ENCODE results near the gene IFNA10. TPM values are rescaled to one million over a fixed set of nuclear protein-coding genes. Genes with fewer than 3 reads are reported as not detected.
"Not testable (repeated sequence)": the region's sequence is repeated elsewhere in the genome, so short reads cannot be mapped to it uniquely, and the experiment has no call there.

IFNA10 gene
- total and polyA plus RNA-seq, 2 of the 8 experiments (the other 6 are each of a cell fraction or from before 2014, with no cell fraction given): not detected

DNA sequence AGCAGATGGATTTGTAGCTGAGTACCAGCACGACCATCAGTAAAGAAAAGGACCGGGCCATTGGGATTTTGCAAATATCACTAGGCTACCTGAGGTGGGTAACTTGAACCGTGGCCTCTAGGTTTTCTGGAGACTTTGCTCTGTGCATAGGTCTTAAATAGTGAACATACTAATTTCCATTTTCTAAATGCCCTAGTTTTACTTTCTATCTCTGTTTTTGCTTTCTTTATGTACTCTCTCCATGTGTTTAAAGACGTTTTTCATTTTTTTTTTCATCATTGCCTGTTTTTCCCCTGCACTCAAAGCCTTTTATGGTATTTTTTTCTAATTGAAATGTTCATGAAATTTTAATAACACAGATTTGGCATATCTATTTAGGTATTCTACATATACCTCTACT, 4.8 kb downstream of the IFNA10 start, which contains the start of gene IFNA7:
Gene IFNA7, minus strand, starts transcription at position 101 of the 400 bp plus-strand sequence. Its CDS starts 40 bp downstream, at position 61.
- DNase-seq (ENCODE audit: low read depth in 1 of 2, low spot score in 2 of 2); FAIRE-seq; H3K27me3 ChIP-seq (replicated peaks in 1 of 4; ENCODE audit: control insufficient read depth in 3 of 4, extremely low read depth in 1 of 4, insufficient read depth in 3 of 4, low read length in 3 of 4); H3K14ac ChIP-seq (ENCODE audit: insufficient read length); H3K23me2 ChIP-seq (ENCODE audit: low read depth, low read length); H4K91ac ChIP-seq (replicated peaks; ENCODE audit: insufficient read length, low read length); H4K5ac ChIP-seq (ENCODE audit: insufficient read length, low read depth, low read length); H2BK20ac ChIP-seq (ENCODE audit: low read length); H3K4me1 ChIP-seq (replicated peaks in 1 of 4; ENCODE audit: control insufficient read depth in 3 of 4, insufficient read depth in 4 of 4, low read length in 3 of 4); H3K56ac ChIP-seq (replicated peaks; ENCODE audit: insufficient read length, low read depth, low read length); H3K4ac ChIP-seq (replicated peaks; ENCODE audit: insufficient read length, low read depth, low read length); H3K23ac ChIP-seq (ENCODE audit: insufficient read length); H4K20me1 ChIP-seq (replicated peaks in 1 of 2; ENCODE audit: control insufficient read depth in 1 of 2, insufficient read depth in 2 of 2, low read length in 2 of 2); H3K9me3 ChIP-seq (ENCODE audit: insufficient read depth in 2 of 2, low read depth in 1 of 2, low read length in 1 of 2); H2BK12ac ChIP-seq (ENCODE audit: low read depth, low read length); H2AFZ ChIP-seq (ENCODE audit: low read length); H3K4me3 ChIP-seq (ENCODE audit: extremely low read depth in 1 of 4, insufficient read depth in 2 of 4, low read depth in 3 of 4, low read length in 4 of 4); H2AK5ac ChIP-seq (ENCODE audit: low read depth, low read length); H2BK15ac ChIP-seq (ENCODE audit: low read length); POLR2A ChIA-PET (ENCODE audit: partially characterized antibody); H3K36me3 ChIP-seq (ENCODE audit: control insufficient read depth in 2 of 4, insufficient read depth in 4 of 4, low read length in 3 of 4); H4K8ac ChIP-seq (ENCODE audit: extremely low read depth, insufficient read depth, low read length); H3K9ac ChIP-seq (replicated peaks in 1 of 4; ENCODE audit: extremely low read depth in 1 of 4, low read depth in 3 of 4, low read length in 3 of 4); H3K79me2 ChIP-seq (ENCODE audit: control insufficient read depth in 1 of 2, insufficient read depth in 2 of 2, low read length in 2 of 2); H3K4me2 ChIP-seq (ENCODE audit: insufficient read depth in 1 of 2, low read depth in 2 of 2, low read length in 2 of 2); H3K79me1 ChIP-seq (ENCODE audit: low read depth, low read length); H3K27ac ChIP-seq (ENCODE audit: low read depth, low read length); H3K18ac ChIP-seq (ENCODE audit: extremely low read depth, low read length); H2BK5ac ChIP-seq (ENCODE audit: low read depth, low read length); H2BK120ac ChIP-seq (replicated peaks; ENCODE audit: low read depth, low read length): not testable (repeated sequence)
- WGBS, 2 experiments (ENCODE audit: extremely low coverage in 1 of 2, insufficient coverage in 1 of 2, insufficient read length in 1 of 2, insufficient replicate concordance in 2 of 2, low coverage in 1 of 2, low lambda C conversion rate in 2 of 2, missing lambda C conversion rate in 1 of 2): 82% methylated on average over 4 of the region's 4 CpGs; no CpG with 5 or more reads in 1 of the 2 experiments
- CTCF ChIA-PET (ENCODE audit: partially characterized antibody): interaction anchor here (1.5 to 2.7 kb wide), 2 partner anchors 12 to 19 kb away, joined by 4 to 10 read pairs; no protein-coding TSS in a partner anchor

All from H1 (cell line).